ENCODE measurements around the gene COLEC11.
"Not testable (repeated sequence)": the region's sequence is repeated elsewhere in the genome, so short reads cannot be mapped to it uniquely, and the experiment has no call there.

Gene COLEC11

GRCh38 chr2:3594493-3595281, at the start of gene COLEC11:
COLEC11 (plus strand) TSS chr2:3595112; CDS start chr2:3604341, 9,229 bp downstream.
- no peak for DNase-seq

DNA sequence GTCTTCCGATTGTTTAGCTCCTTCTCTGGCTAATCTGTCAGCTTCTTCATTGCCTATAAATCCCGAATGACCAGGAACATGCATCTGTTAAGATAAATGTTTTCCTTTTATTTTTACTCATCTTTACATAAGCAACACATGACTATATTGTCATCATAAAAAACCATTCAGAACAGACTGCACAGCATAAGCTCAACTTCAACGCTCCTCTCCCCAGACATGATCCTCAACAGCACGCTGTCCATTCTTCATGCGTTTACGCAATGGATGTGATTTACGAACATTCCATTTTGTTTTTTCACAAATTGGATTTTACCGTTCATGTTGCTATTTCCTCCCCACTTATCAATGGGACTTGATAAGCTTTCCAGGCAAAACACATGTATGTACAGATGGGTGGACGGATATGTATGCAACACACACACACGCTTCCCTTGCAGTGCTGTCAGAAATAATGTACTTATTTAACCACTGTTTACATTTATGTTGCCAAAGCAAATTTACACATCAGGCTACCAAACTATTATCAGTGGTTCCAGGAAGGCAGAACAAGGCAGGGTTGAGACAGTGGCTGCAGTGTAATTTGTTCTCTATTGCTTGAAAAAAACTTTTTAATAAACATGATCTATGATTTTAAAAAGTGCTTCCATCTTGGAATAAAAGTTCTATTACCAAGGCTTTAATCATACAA, 49.0 kb upstream of the COLEC11 start:
- DNase-seq = no peak

DNA sequence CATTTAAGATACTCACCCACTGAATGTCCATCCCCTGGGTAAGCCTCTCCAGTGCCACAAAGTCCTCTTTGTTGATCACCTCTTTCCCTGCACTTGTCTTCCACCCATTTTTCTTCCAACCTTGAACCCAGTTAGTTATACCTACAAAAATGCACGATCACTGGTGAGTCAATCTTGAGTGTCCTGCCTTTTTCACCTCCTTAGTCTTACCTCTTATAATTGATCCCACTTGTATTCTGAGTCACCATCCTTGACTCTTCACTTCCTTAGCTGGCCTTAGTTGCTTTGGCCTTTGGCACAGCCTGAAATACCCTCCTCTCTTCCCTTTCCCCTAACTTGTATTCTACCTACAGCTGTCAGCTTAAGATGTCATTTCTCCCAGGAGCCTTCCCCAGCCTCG, 47.0 kb upstream of the COLEC11 start:
- no peak for DNase-seq

DNA sequence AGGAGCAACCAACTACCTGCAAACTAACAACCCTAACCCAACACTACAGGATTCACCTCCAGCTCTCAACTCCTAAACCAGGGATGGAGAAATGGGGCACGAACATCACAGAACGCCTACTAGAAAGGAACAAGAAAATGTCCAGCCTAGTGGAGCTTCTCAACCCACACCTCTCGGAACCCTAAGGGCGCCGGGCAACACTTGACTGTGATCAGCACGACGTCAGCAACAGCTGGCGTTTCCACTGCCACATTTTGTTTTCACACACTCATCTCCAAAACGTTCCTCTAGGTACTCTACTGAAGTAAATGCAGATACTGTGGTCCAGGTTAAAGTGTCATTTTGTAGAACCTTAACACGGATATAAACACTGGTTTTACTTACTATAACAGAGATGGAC, 41.0 kb upstream of the COLEC11 start:
- no peak for DNase-seq

GRCh38 chr2:3557639-3558204, 37.2 kb upstream of the COLEC11 start:
- DNase-seq = no peak

DNA sequence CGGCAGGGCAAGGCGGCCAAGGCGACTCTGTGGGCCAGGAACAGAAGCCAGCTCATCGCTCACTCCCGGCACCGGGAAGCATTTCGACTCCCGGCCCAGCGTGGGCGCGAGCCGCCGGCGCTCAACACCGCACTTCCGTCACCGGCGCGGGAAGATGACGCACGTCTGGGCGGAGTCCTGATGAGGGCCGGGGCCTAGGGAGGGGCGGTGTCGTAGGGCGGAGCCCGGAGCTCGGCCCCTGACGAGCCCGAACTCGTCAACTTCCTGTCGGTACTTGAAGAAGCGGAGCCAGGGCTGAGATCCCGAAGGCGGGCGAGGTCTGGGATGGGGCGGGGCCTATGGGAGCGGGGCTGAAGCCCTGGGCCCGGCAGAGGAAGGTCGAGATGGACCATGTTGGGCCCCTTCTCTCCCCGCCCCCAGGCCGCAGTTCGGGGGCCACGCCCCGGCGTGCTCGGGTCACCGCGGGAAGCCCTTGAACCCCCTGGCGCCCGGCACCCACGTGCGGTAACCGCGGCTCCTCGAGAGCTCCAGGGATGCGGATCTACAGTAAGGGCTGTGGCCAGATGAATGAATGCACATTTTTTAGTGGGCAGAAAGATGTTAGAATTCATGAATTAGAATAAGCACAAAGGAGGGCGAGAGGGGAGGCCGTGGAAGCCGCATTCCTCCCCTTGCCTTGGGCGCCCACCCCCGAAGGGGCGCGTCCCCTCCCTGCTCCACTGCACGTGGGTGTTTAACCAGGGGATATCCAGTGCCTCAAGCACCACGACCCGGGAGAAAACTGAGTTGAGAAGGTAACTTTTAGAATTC, 36.5 kb upstream of the COLEC11 start, which contains the start of gene RNASEH1:
TSS of gene RNASEH1 (minus strand) at position 129 of the 810 bp plus-strand sequence. CDS start at position 56, 73 bp downstream.
- peak; percentile 96 for DNase-seq

DNA sequence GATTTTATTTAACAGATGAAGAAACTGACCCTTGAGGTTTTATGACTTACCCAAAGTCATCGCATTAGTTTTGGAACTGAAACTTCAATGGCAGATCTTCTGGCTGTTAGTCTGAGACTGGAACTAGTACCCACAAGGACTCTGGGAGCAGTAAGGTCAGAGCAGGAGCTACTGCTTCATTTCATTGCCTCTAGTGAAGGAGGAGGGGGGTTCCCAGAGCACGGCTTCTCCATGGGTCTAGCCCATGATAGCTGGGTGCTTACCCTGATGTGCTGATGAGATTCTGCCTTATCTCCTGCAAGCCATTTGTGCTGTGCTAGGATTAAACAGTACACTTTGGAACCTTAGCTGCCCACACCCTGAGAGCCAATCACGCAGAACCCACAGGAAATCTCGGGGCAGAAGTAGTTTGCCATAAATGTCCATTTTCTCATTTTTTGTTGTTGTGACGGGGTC, 31.4 kb upstream of the COLEC11 start:
- DNase-seq = no peak

DNA sequence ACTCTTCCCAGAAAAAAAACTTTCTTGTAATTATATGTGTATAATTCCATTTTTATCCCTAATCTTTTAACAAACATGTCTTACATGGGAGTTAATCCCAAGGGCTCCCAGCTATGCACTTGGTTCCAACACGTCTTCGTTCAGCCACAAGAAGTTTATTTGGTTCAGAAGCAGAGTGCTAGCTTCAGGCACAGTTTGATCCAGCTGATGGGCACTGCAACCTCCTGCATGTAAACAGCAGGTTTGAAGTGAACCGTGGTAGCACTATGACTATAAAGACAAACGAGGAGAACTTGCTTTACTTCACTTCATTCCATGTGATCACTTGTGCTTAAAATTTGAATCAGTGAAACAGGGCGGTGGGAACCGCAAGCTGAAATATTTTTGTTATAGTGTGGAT, 29.8 kb upstream of the COLEC11 start:
- DNase-seq = no peak

DNA sequence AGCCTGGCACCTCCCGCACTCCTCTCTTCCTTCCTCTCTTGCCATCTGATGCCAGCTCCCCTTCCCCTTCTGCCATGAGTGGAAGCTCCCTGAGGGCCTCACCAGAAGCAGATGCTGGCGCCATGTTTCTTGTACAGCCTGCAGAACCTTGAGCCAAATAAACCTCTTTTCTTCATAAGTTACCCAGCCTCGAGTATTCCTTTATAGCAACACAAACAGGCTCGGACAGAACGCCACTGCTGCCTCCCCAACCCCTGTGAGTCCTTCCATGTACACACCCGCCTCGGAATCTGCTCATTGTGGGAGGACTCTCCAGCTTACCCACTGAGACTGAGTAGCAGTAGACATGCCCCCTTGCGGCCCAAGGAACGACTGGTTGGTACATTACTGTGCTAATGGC, 28.1 kb upstream of the COLEC11 start:
- no peak for DNase-seq

GRCh38 chr2:3569656-3570055, 25.3 kb upstream of the COLEC11 start:
- not testable (repeated sequence) for DNase-seq

DNA sequence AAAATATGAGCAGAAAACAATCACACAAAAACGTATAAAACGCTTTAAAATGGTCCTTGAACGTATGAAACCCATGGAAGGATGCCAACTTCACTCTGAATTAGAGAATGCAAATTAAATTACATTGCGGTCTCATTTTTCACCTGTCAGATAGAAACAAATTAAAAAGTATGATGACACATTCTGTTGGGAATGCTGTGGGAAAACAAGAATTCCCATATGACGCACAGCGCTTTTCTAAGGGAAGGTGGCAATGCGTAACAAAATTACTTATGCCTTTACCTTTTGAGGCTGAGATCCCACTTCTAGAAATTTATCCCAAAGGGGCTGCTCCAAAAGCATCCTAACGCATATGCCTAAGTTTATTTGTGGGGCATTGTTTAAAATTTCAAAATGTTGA, 23.6 kb upstream of the COLEC11 start:
- DNase-seq = no peak

GRCh38 chr2:3572620-3573019, 22.3 kb upstream of the COLEC11 start:
- DNase-seq = no peak

GRCh38 chr2:3574155-3574554, 20.8 kb upstream of the COLEC11 start:
- no peak for DNase-seq

GRCh38 chr2:3575534-3576262, 19.2 kb upstream of the COLEC11 start:
- DNase-seq = peak; percentile 30

- not testable (repeated sequence) for DNase-seq
These were observed 18.7 kb upstream of the COLEC11 start for GRCh38 chr2:3576263-3576630.

DNA sequence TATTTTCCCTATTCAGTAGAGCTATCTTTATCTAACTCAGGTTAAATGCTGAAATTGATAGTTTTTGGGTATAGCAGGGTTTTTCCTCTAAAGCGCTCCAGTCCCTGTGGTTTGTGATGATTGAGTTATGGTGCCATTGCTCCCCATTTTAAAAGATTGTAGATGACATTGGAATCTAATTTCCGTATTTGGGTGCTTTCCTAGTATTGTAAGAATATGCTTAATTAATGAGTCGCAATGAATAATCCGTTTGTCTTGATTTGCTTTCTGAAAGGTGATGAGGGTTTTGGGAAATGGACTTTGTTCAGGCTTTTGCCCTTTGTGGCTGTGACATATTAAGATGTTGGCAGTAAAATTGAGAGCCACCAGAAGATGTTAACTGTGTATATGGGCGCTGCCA, 15.9 kb upstream of the COLEC11 start:
- DNase-seq = no peak

DNA sequence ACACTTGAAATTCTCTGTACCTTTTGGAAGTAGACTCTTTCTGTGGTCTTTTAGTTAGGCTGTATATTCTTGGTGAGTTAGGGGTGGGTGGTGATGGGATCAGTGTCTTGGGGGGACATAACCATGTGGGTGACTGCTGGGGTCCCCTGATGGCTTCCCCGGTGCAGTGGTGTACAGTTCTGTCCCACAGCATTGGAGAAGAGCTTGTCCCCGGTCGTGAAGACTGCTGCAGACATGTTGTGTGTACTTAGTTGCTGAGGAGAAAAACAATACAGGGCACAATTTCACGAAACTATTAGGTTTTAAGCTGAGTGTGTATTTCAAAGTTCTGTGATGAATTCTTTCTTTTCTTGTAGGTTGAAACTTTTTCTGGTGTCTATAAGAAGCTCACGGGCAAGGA, 14.5 kb upstream of the COLEC11 start:
- DNase-seq = no peak

- DNase-seq = no peak
These were observed 13.3 kb upstream of the COLEC11 start for GRCh38 chr2:3581367-3582262.

DNA sequence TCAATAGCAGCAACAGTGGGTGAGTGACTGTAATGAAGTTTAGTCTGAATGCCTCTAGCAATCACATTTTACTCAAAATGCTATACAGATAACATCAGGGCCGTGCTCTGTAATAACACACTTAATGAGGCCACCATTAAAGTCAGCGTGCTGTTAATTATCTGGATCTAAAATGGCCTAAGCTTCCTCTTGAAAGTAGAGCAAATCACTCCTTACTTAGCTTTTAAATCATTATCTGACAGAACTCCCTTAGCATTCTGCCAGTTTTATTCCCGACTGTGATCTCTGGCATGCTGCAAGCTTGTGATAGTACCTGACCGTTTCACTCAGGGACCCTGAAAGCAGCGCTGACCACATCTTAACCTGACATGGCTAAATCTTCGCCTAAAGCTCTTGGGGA, 10.8 kb upstream of the COLEC11 start:
- DNase-seq = no peak

- no peak for DNase-seq
These were observed 10.2 kb upstream of the COLEC11 start for GRCh38 chr2:3584608-3585260.
